Measurements from ENCODE around the gene CSNK1D.

GRCh38 chr17:82270651-82271050 lies 2.8 kb downstream of the CSNK1D start:
- TF ChIP-seq CTCF (conservative IDR thresholded peaks at IDR 0.05; ENCODE audit: low read length) = no peak
- TF ChIP-seq EZH2phosphoT487 (IDR thresholded peaks at IDR 0.05; ENCODE audit: borderline replicate concordance) = no peak
